ENCODE measurements around the gene PLXNC1. TPM values are rescaled to one million over a fixed set of nuclear protein-coding genes. Genes with fewer than 3 reads are reported as not detected.

Gene PLXNC1
- total and polyA plus RNA-seq, 2 donors (not counting 1 experiment from before 2014, with no cell fraction given), result 15.1 to 86.9 TPM

GRCh38 chr12:94100211-94100627 is 48.2 kb upstream of the PLXNC1 start:
- H3K4me1 ChIP-seq (ENCODE audit: control insufficient read depth, extremely low read depth, insufficient read depth, low read length), result peaks cover 6% of the 10 kb centered on the region
- no peak overlapping the region for H2AFZ ChIP-seq (ENCODE audit: low read length)
- H3K4me3 ChIP-seq (replicated peaks in 1 of 4; ENCODE audit: control extremely low read depth in 1 of 4, insufficient read depth in 1 of 4, low read depth in 3 of 4, low read length in 4 of 4), result no peak overlapping the region
- DNase-seq (ENCODE audit: low read depth in 2 of 2), result peak; percentile 51 to 92
- no peaks in the 10 kb centered on the region for H3K36me3 ChIP-seq (ENCODE audit: control insufficient read depth, insufficient read depth, low read length)
- no peak overlapping the region for H3K9ac ChIP-seq (ENCODE audit: insufficient read depth, low read length)
- TF ChIP-seq CTCF (conservative IDR thresholded peaks at IDR 0.05 in 1 of 2, IDR thresholded peaks at IDR 0.05 in 1 of 2; ENCODE audit: low read depth in 1 of 2, low read length in 2 of 2) (no peak), EZH2 (IDR thresholded peaks at IDR 0.05; ENCODE audit: low read length, missing control alignments) (no peak)
- H3K79me2 ChIP-seq (ENCODE audit: control insufficient read depth, insufficient read depth, low read length), result no peaks in the 10 kb centered on the region
- no peaks in the 10 kb centered on the region for H3K9me3 ChIP-seq (ENCODE audit: control insufficient read depth, insufficient read depth, low read depth, low read length)
- no peaks in the 10 kb centered on the region for H4K20me1 ChIP-seq (ENCODE audit: control insufficient read depth, extremely low read depth, insufficient read depth, low read length)
- H3K4me2 ChIP-seq (ENCODE audit: extremely low read depth, insufficient read depth, low read length), result no peak overlapping the region
- no peak overlapping the region for H3K27ac ChIP-seq (ENCODE audit: insufficient read depth, low read length)
- H3K27me3 ChIP-seq (ENCODE audit: control insufficient read depth, insufficient read depth, low read length), result no peaks in the 10 kb centered on the region

- peak overlapping the region; percentile 62 for H3K27ac ChIP-seq (ENCODE audit: insufficient read depth, low read length)
- peak overlapping the region; percentile 65 for H3K9ac ChIP-seq (ENCODE audit: insufficient read depth, low read length)
- H3K9me3 ChIP-seq (ENCODE audit: control insufficient read depth, insufficient read depth, low read depth, low read length), result no peaks in the 10 kb centered on the region
- no peaks in the 10 kb centered on the region for H3K36me3 ChIP-seq (ENCODE audit: control insufficient read depth, insufficient read depth, low read length)
- H3K79me2 ChIP-seq (ENCODE audit: control insufficient read depth, insufficient read depth, low read length), result no peaks in the 10 kb centered on the region
- H3K4me3 ChIP-seq (replicated peaks in 1 of 4; ENCODE audit: control extremely low read depth in 1 of 4, insufficient read depth in 1 of 4, low read depth in 3 of 4, low read length in 4 of 4), result peak overlapping the region; percentile 65 to 77 (median 70)
- H3K4me2 ChIP-seq (ENCODE audit: extremely low read depth, insufficient read depth, low read length), result peak overlapping the region; percentile 95
- H4K20me1 ChIP-seq (ENCODE audit: control insufficient read depth, extremely low read depth, insufficient read depth, low read length), result no peaks in the 10 kb centered on the region
- peak; percentile 64 to 68 for DNase-seq (ENCODE audit: low read depth in 2 of 2)
- H3K4me1 ChIP-seq (ENCODE audit: control insufficient read depth, extremely low read depth, insufficient read depth, low read length), result peaks cover 6% of the 10 kb centered on the region
- peak; percentile 68 to 70 for TF ChIP-seq CTCF (conservative IDR thresholded peaks at IDR 0.05 in 1 of 2, IDR thresholded peaks at IDR 0.05 in 1 of 2; ENCODE audit: low read depth in 1 of 2, low read length in 2 of 2)
- TF ChIP-seq EZH2 (IDR thresholded peaks at IDR 0.05; ENCODE audit: low read length, missing control alignments), result no peak
- peaks cover 2% of the 10 kb centered on the region for H3K27me3 ChIP-seq (ENCODE audit: control insufficient read depth, insufficient read depth, low read length)
- peak overlapping the region; percentile 84 for H2AFZ ChIP-seq (ENCODE audit: low read length)
Observed at GRCh38 chr12:94100990-94101737, 47.2 kb upstream of the PLXNC1 start.

GRCh38 chr12:94101738-94102660 is 46.4 kb upstream of the PLXNC1 start:
- TF ChIP-seq EZH2 (IDR thresholded peaks at IDR 0.05; ENCODE audit: low read length, missing control alignments) (no peak), CTCF (conservative IDR thresholded peaks at IDR 0.05 in 1 of 2, IDR thresholded peaks at IDR 0.05 in 1 of 2; ENCODE audit: low read depth in 1 of 2, low read length in 2 of 2) (peak; percentile 75 to 83)
- H3K9me3 ChIP-seq (ENCODE audit: control insufficient read depth, insufficient read depth, low read depth, low read length), result no peaks in the 10 kb centered on the region
- H2AFZ ChIP-seq (ENCODE audit: low read length), result peak overlapping the region; percentile 84
- peak overlapping the region; percentile 95 for H3K4me2 ChIP-seq (ENCODE audit: extremely low read depth, insufficient read depth, low read length)
- no peaks in the 10 kb centered on the region for H3K79me2 ChIP-seq (ENCODE audit: control insufficient read depth, insufficient read depth, low read length)
- peaks cover 5% of the 10 kb centered on the region for H3K27me3 ChIP-seq (ENCODE audit: control insufficient read depth, insufficient read depth, low read length)
- peak; percentile 74 to 88 for DNase-seq (ENCODE audit: low read depth in 2 of 2)
- peak overlapping the region; percentile 65 to 77 (median 70) for H3K4me3 ChIP-seq (replicated peaks in 1 of 4; ENCODE audit: control extremely low read depth in 1 of 4, insufficient read depth in 1 of 4, low read depth in 3 of 4, low read length in 4 of 4)
- H3K4me1 ChIP-seq (ENCODE audit: control insufficient read depth, extremely low read depth, insufficient read depth, low read length), result peaks cover 6% of the 10 kb centered on the region
- no peaks in the 10 kb centered on the region for H4K20me1 ChIP-seq (ENCODE audit: control insufficient read depth, extremely low read depth, insufficient read depth, low read length)
- H3K36me3 ChIP-seq (ENCODE audit: control insufficient read depth, insufficient read depth, low read length), result no peaks in the 10 kb centered on the region
- peak overlapping the region; percentile 65 for H3K9ac ChIP-seq (ENCODE audit: insufficient read depth, low read length)
- peak overlapping the region; percentile 62 for H3K27ac ChIP-seq (ENCODE audit: insufficient read depth, low read length)

Data from fibroblast of lung (primary cell).